Measurements from ENCODE around the gene BABAM2.

- TF ChIP-seq, protein P1, sequence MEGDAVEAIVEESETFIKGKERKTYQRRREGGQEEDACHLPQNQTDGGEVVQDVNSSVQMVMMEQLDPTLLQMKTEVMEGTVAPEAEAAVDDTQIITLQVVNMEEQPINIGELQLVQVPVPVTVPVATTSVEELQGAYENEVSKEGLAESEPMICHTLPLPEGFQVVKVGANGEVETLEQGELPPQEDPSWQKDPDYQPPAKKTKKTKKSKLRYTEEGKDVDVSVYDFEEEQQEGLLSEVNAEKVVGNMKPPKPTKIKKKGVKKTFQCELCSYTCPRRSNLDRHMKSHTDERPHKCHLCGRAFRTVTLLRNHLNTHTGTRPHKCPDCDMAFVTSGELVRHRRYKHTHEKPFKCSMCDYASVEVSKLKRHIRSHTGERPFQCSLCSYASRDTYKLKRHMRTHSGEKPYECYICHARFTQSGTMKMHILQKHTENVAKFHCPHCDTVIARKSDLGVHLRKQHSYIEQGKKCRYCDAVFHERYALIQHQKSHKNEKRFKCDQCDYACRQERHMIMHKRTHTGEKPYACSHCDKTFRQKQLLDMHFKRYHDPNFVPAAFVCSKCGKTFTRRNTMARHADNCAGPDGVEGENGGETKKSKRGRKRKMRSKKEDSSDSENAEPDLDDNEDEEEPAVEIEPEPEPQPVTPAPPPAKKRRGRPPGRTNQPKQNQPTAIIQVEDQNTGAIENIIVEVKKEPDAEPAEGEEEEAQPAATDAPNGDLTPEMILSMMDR (IDR thresholded peaks at IDR 0.05; ENCODE audit: insufficient read depth, low read length, poor library complexity, severe bottlenecking), result no peak
- no peak for TF ChIP-seq EZH2phosphoT487 (conservative IDR thresholded peaks at IDR 0.05; ENCODE audit: low read length)
Observed at GRCh38 chr2:28257182-28257581, 366.7 kb downstream of the BABAM2 start.

Measured in SU-DHL-6 (cell line).